GM18507 (cell line): ENCODE results near the gene PKHD1.

Experiments used
- DNase-seq: peaks from one replicate; pipeline ENCODE4 v3.0.0; 2011; ENCODE audit warnings: low read depth; ENCODE audit not compliant: insufficient read length; ENCODE audit errors: extremely low spot score
- FAIRE-seq: peaks from 2 replicates; lab custom pipeline; 2011; peaks lifted over from hg19 to GRCh38; lab: Jason Lieb, UNC

Gene PKHD1

GRCh38 chr6:51753635-51754034, 333.8 kb downstream of the PKHD1 start:
- no peak for FAIRE-seq
- no peak for DNase-seq

GRCh38 chr6:51743999-51744398, 343.4 kb downstream of the PKHD1 start:
- no peak for FAIRE-seq

GRCh38 chr6:51740658-51741057, 346.8 kb downstream of the PKHD1 start:
- FAIRE-seq, result no peak
- DNase-seq, result no peak

More at GRCh38 chr6:51743999-51744398, 343.4 kb downstream of the PKHD1 start:
- DNase-seq, result no peak

- DNase-seq (no peak), FAIRE-seq (no peak)
Measured at GRCh38 chr6:51738614-51739013, 348.8 kb downstream of the PKHD1 start.

- no peak for FAIRE-seq
Measured at GRCh38 chr6:51737580-51738360, 349.6 kb downstream of the PKHD1 start.

GRCh38 chr6:51725155-51725554, 362.3 kb downstream of the PKHD1 start:
- DNase-seq, result no peak
- no peak for FAIRE-seq

More at GRCh38 chr6:51737580-51738360, 349.6 kb downstream of the PKHD1 start:
- DNase-seq, result no peak

- FAIRE-seq, result no peak
Measured at GRCh38 chr6:51720327-51720726, 367.1 kb downstream of the PKHD1 start.

GRCh38 chr6:51719297-51719696, 368.1 kb downstream of the PKHD1 start:
- no peak for FAIRE-seq
- no peak for DNase-seq

More at GRCh38 chr6:51720327-51720726, 367.1 kb downstream of the PKHD1 start:
- DNase-seq, result no peak

GRCh38 chr6:51718533-51718932, 368.9 kb downstream of the PKHD1 start:
- FAIRE-seq, result no peak
- no peak for DNase-seq

- FAIRE-seq (no peak), DNase-seq (no peak)
Measured at GRCh38 chr6:51717477-51717876, 369.9 kb downstream of the PKHD1 start.

GRCh38 chr6:51711876-51712275, 375.5 kb downstream of the PKHD1 start:
- DNase-seq (no peak), FAIRE-seq (no peak)

GRCh38 chr6:51706086-51706485, 381.3 kb downstream of the PKHD1 start:
- no peak for DNase-seq
- FAIRE-seq, result no peak

- FAIRE-seq (no peak), DNase-seq (no peak)
Measured at GRCh38 chr6:51704932-51705540, 382.4 kb downstream of the PKHD1 start.

GRCh38 chr6:51702851-51703250, 384.6 kb downstream of the PKHD1 start:
- no peak for DNase-seq
- FAIRE-seq, result no peak

- FAIRE-seq, result no peak
Measured at GRCh38 chr6:51684603-51685002, 402.8 kb downstream of the PKHD1 start.

GRCh38 chr6:51684038-51684437, 403.4 kb downstream of the PKHD1 start:
- no peak for DNase-seq
- no peak for FAIRE-seq

More at GRCh38 chr6:51684603-51685002, 402.8 kb downstream of the PKHD1 start:
- no peak for DNase-seq

GRCh38 chr6:51678905-51679620, 408.4 kb downstream of the PKHD1 start:
- FAIRE-seq (peak; percentile 76), DNase-seq (no peak)

GRCh38 chr6:51678274-51678673, 409.1 kb downstream of the PKHD1 start:
- DNase-seq, result no peak
- no peak for FAIRE-seq

- DNase-seq (no peak), FAIRE-seq (no peak)
Measured at GRCh38 chr6:51675922-51676275, 411.5 kb downstream of the PKHD1 start.
